HepG2 (cell line): ENCODE measurements around the gene MCF2L. TPM values are rescaled to one million over a fixed set of nuclear protein-coding genes. Genes with fewer than 3 reads are reported as not detected.

Experiments
- CEBPZ ChIP-seq: IDR thresholded peaks from 2 replicates; pipeline ENCODE4 v1.6.1; 2012; ENCODE audit warnings: low read length, improper control_type of control experiment
- CHCHD3 ChIP-seq: sonication (generic); formaldehyde crosslinking; IDR thresholded peaks from 2 replicates; pipeline ENCODE4 v1.8.0; 2022; ENCODE audit warnings: mild to moderate bottlenecking, missing genetic modification reagents, moderate library complexity
- E2F1 ChIP-seq: sonication (generic); formaldehyde crosslinking; IDR thresholded peaks from 2 replicates; pipeline ENCODE4 v1.5.0; 2020; ENCODE audit warnings: missing genetic modification reagents
- EP300 ChIP-seq, 3 experiments: sonication (generic) in 1 of 3; formaldehyde crosslinking in 1 of 3; IDR thresholded peaks; 2 replicates each; pipeline versions ENCODE4 v1.5.1 to v1.6.1; 2011 to 2020; ENCODE audit warnings: low read depth in 2 of 3, low read length in 2 of 3, borderline replicate concordance in 1 of 3, improper control_type of control experiment in 1 of 3, mild to moderate bottlenecking in 1 of 3, missing genetic modification reagents in 1 of 3, moderate library complexity in 1 of 3
- FOXC1 ChIP-seq: sonication (generic); formaldehyde crosslinking; IDR thresholded peaks from 2 replicates; pipeline ENCODE4 v1.8.0; 2022; ENCODE audit warnings: mild to moderate bottlenecking, missing genetic modification reagents, borderline replicate concordance
- FUBP1 ChIP-seq: sonication (generic); formaldehyde crosslinking; IDR thresholded peaks from 2 replicates; pipeline ENCODE4 v1.5.1; 2020; ENCODE audit warnings: missing genetic modification reagents, mild to moderate bottlenecking, borderline replicate concordance
- GABPB1 ChIP-seq: IDR thresholded peaks from 2 replicates; pipeline ENCODE4 v1.6.1; 2016; ENCODE audit warnings: mild to moderate bottlenecking, missing genetic modification reagents, moderate library complexity, missing compliant biosample characterization
- MXI1 ChIP-seq: IDR thresholded peaks from 3 replicates; pipeline ENCODE4 v1.6.1; 2012; ENCODE audit warnings: low read depth, low read length, inconsistent platforms, borderline replicate concordance
- RNF219 ChIP-seq: sonication (generic); formaldehyde crosslinking; IDR thresholded peaks from 2 replicates; pipeline ENCODE4 v1.5.0; 2020; ENCODE audit warnings: mild to moderate bottlenecking, missing genetic modification reagents
- TP53 ChIP-seq: sonication (generic); formaldehyde crosslinking; conservative IDR thresholded peaks from 2 replicates; pipeline ENCODE4 v1.4.0; 2020; ENCODE audit warnings: missing genetic modification reagents
- ZBTB8A ChIP-seq: sonication (generic); formaldehyde crosslinking; IDR thresholded peaks from 2 replicates; pipeline ENCODE4 v1.4.0; 2020; ENCODE audit warnings: mild to moderate bottlenecking, low read depth, missing genetic modification reagents, borderline replicate concordance
- ZGPAT ChIP-seq: IDR thresholded peaks from 2 replicates; pipeline ENCODE4 v1.6.1; 2016; ENCODE audit warnings: mild to moderate bottlenecking
- ZKSCAN8 ChIP-seq: IDR thresholded peaks from 2 replicates; pipeline ENCODE4 v1.6.1; 2016; ENCODE audit warnings: borderline replicate concordance, missing genetic modification reagents, missing compliant biosample characterization
- ZNF12 ChIP-seq: sonication (generic); formaldehyde crosslinking; IDR thresholded peaks from 2 replicates; pipeline ENCODE4 v1.5.0; 2020; ENCODE audit warnings: missing genetic modification reagents
- ZNF660 ChIP-seq: sonication (generic); formaldehyde crosslinking; IDR thresholded peaks from 2 replicates; pipeline ENCODE4 v1.5.1; 2020; ENCODE audit warnings: mild to moderate bottlenecking, low read depth, missing genetic modification reagents, borderline replicate concordance
- polyA plus RNA-seq, 8 experiments: library from polyadenylated mRNA; depleted of rRNA in 3 of 8; stranded (reverse) in 7 of 8; unstranded in 1 of 8; fragments of >200 nt; fragmentation: Illumina TruSeq in 4 of 8; extraction: Trizol in 4 of 8; gene quantifications; 2 replicates each; pipeline versions ENCODE4 v1.2.1 to v1.2.3, GENCODE V29; 2011 to 2016; ENCODE audit warnings: low read depth in 4 of 8, missing spikeins in 1 of 8, mixed read lengths in 1 of 8; ENCODE audit not compliant: insufficient read depth in 1 of 8
- total RNA-seq, 5 experiments: library from RNA; depleted of rRNA; stranded (reverse); fragments of >200 nt; fragmentation: Illumina TruSeq; extraction: Trizol; gene quantifications; 2 replicates each; pipeline ENCODE4 v1.2.3, GENCODE V29; 2016; ENCODE audit warnings: low read depth in 1 of 5

The MCF2L gene
- total and polyA plus RNA-seq, 2 of the 13 experiments (the other 11 are each of a cell fraction or from before 2014, with no cell fraction given), result 19.4 to 28.4 TPM

- TF ChIP-seq FUBP1 (CRISPR knock-in tag) (no peak), ZNF660 (CRISPR knock-in tag) (no peak), ZNF12 (CRISPR knock-in tag) (no peak), RNF219 (CRISPR knock-in tag) (no peak), TP53 (no peak), CHCHD3 (CRISPR knock-in tag) (no peak), ZBTB8A (no peak), ZGPAT (peak; percentile 90), CEBPZ (no peak), ZKSCAN8 (CRISPR knock-in tag) (peak; percentile 55; the same call in 1 of the 2 replicates), E2F1 (CRISPR knock-in tag) (no peak), MXI1 (peak; percentile 82; the same call in 1 of the 3 replicates), EP300 (IDR thresholded peaks at IDR 0.05; ENCODE audit: low read depth in 2 of 2, low read length in 2 of 2) (peak; percentile 85; a peak in 3 of 4 replicates), EP300 (CRISPR knock-in tag; IDR thresholded peaks at IDR 0.05; ENCODE audit: borderline replicate concordance) (peak; percentile 83), GABPB1 (CRISPR knock-in tag) (peak; percentile 61), FOXC1 (CRISPR knock-in tag) (peak; percentile 64; the same call in 1 of the 2 replicates)
Measured at GRCh38 chr13:113105032-113105920, 136.3 kb downstream of the MCF2L start, which contains the start of gene F7 (continued).
